ENCODE data around the gene TRIM54. TPM values are rescaled to one million over a fixed set of nuclear protein-coding genes. Genes with fewer than 3 reads are reported as not detected.

Gene TRIM54
- total RNA-seq, 3 donors from 2014 or later, result 0.43 TPM; not detected in 2

DNA sequence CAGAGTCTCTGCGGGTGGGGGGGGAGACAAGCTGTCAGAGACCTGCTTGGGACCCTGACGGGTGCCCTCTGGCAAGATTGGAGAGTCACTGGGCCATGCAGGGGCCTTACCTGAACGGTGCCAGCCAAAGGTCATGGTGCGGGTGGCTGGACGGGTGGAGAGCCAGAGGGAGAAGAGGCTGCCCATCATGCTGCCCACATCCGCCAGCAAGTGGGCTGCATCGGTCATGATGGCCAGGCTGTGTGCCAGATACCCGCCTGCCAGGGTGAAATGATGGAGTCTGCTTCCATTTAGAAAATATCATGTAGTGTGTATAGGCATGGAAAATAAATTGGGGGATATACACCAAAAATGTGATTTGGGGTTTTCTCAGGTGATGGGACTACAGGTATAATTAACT, 24.2 kb upstream of the TRIM54 start:
- Histone ChIP-seq H3K4me1 (ENCODE audit: low read depth) (peaks cover 12% of the 10 kb centered on the region), H3K9me3 (no peaks in the 10 kb centered on the region), H3K4me3 (no peak overlapping the region), H3K36me3 (ENCODE audit: low read depth) (no peaks in the 10 kb centered on the region)
- ATAC-seq (no peak), DNase-seq (no peak)
- TF ChIP-seq, protein P1, sequence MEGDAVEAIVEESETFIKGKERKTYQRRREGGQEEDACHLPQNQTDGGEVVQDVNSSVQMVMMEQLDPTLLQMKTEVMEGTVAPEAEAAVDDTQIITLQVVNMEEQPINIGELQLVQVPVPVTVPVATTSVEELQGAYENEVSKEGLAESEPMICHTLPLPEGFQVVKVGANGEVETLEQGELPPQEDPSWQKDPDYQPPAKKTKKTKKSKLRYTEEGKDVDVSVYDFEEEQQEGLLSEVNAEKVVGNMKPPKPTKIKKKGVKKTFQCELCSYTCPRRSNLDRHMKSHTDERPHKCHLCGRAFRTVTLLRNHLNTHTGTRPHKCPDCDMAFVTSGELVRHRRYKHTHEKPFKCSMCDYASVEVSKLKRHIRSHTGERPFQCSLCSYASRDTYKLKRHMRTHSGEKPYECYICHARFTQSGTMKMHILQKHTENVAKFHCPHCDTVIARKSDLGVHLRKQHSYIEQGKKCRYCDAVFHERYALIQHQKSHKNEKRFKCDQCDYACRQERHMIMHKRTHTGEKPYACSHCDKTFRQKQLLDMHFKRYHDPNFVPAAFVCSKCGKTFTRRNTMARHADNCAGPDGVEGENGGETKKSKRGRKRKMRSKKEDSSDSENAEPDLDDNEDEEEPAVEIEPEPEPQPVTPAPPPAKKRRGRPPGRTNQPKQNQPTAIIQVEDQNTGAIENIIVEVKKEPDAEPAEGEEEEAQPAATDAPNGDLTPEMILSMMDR (IDR thresholded peaks at IDR 0.05), result no peak
- intact Hi-C loops (cut with DNase I, micrococcal nuclease), result no loop called here

- intact Hi-C loops (cut with DNase I, micrococcal nuclease), result no loop called here
Measured at GRCh38 chr2:27261241-27261925, 20.8 kb upstream of the TRIM54 start.

GRCh38 chr2:27261926-27262298, 20.3 kb upstream of the TRIM54 start:
- Histone ChIP-seq H3K9me3 (no peaks in the 10 kb centered on the region), H3K36me3 (ENCODE audit: low read depth) (no peaks in the 10 kb centered on the region), H3K4me1 (ENCODE audit: low read depth) (peaks cover 33% of the 10 kb centered on the region), H3K4me3 (no peak overlapping the region)
- no peak for ATAC-seq
- TF ChIP-seq, protein P1 (IDR thresholded peaks at IDR 0.05), result no peak
- intact Hi-C loops (cut with DNase I, micrococcal nuclease), result no loop called here
- no peak for DNase-seq

More at GRCh38 chr2:27261241-27261925, 20.8 kb upstream of the TRIM54 start:
- H3K36me3 ChIP-seq (ENCODE audit: low read depth), result no peaks in the 10 kb centered on the region
- H3K4me3 ChIP-seq, result no peak overlapping the region
- H3K9me3 ChIP-seq, result no peaks in the 10 kb centered on the region
- H3K4me1 ChIP-seq (ENCODE audit: low read depth), result peaks cover 33% of the 10 kb centered on the region
- no peak for ATAC-seq
- TF ChIP-seq, protein P1 (IDR thresholded peaks at IDR 0.05), result no peak
- DNase-seq, result no peak

DNA sequence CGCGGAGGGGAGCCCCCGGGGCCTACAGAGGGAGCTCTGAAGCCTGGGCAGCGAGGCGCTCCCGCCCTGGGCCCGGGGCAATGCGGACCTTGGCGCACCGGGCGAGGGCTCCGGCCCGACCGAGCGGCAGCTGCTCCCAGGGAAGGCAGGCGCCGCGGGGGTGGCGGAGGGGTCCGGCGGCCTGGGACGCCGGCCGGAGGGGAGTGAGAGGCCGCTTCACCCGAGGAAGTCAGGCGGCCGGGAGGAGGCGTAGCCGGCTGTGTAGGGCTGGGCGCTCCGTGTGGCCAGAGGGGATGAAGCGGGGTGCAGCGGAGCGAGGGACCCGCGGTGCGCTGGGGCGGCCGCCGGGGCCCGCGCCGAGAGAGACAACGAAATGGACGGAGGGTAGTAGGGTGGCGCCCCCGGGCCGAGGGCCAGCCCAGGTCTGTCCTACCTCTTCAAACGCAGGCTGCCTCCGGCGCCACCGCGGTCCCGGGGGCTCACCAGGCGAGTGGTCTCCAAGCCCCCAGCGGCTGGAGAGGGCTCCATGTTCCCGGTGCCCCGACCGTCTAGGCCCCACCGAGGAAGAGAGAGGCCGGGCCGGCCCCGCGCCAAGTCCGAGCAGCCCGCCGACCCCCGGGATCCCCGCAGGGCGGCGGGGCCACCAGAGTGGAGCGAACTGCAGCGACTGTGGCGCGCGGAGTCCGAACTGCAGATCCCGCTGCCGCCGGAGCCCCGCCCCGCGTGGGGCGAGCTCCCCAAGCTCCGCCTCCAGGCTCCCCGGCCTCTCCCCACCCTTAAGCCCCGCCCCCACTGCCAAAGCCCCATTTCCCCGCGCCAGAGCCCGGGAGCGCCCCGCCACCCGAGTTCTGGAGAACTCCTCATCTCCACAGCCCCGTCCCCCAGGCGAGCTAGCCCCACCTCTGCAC, 19.6 kb upstream of the TRIM54 start, which contains the start of gene SLC30A3:
Gene SLC30A3 (minus strand): TSS at position 669 of the 908 bp plus-strand sequence. CDS start 141 bp downstream, at position 528.
- peak; percentile 59 to 75 (median 65) for DNase-seq
- TF ChIP-seq, protein P1 (IDR thresholded peaks at IDR 0.05), result no peak
- Histone ChIP-seq H3K4me1 (ENCODE audit: low read depth) (peaks cover 33% of the 10 kb centered on the region), H3K9me3 (no peaks in the 10 kb centered on the region), H3K36me3 (ENCODE audit: low read depth) (no peaks in the 10 kb centered on the region), H3K4me3 (no peak within 1 kb of the TSS)
- peak; percentile 76 for ATAC-seq
- intact Hi-C loops (cut with DNase I, micrococcal nuclease), result no loop called here

- intact Hi-C loops (cut with DNase I, micrococcal nuclease), result no loop called here
- Histone ChIP-seq H3K4me1 (ENCODE audit: low read depth) (peaks cover 33% of the 10 kb centered on the region), H3K36me3 (ENCODE audit: low read depth) (no peaks in the 10 kb centered on the region), H3K4me3 (no peak overlapping the region), H3K9me3 (no peaks in the 10 kb centered on the region)
- no peak for DNase-seq
- no peak for ATAC-seq
- TF ChIP-seq, protein P1 (IDR thresholded peaks at IDR 0.05), result no peak
Measured at GRCh38 chr2:27263287-27264252, 18.7 kb upstream of the TRIM54 start.
